Right lobe of liver (tissue), 6 donors: ENCODE results near the gene CAP2. TPM values are rescaled to one million over a fixed set of nuclear protein-coding genes. Genes with fewer than 3 reads are reported as not detected.

Source experiments
- ATAC-seq, 4 donors: fragments of 200-7000 bp; cut with Tn5 transposase; one replicate each; pipeline ENCODE4 v1.9.1; 2020; ENCODE audit warnings: mild to moderate bottlenecking in 4 of 4, moderate library complexity in 4 of 4
- DNase-seq, 3 donors: peaks; one replicate each; pipeline ENCODE4 v3.0.0-alpha.2; 2020
- H3K27ac ChIP-seq, 3 donors: fragments of 200-600 bp; one replicate each; pipeline ENCODE4 v1.8.0; 2022
- H3K27me3 ChIP-seq, 2 donors: fragments of 200-600 bp; one replicate each; pipeline ENCODE4 v1.8.0; 2022
- H3K36me3 ChIP-seq, 4 donors: fragments of 200-600 bp; sonication (generic) in 1 of 4; one replicate each; pipeline versions ENCODE4 v1.5.1 to v1.8.0; 2017 to 2022; ENCODE audit warnings: control low read depth in 1 of 4
- H3K4me1 ChIP-seq, 4 donors: fragments of 200-600 bp; sonication (generic) in 1 of 4; one replicate each; pipeline versions ENCODE4 v1.5.1 to v1.8.0; 2017 to 2022; ENCODE audit warnings: control low read depth in 1 of 4
- H3K4me3 ChIP-seq, 3 donors: fragments of 200-600 bp; one replicate each; pipeline ENCODE4 v1.8.0; 2022
- H3K9me3 ChIP-seq, 4 donors: fragments of 200-600 bp; sonication (generic) in 1 of 4; one replicate each; pipeline versions ENCODE4 v1.5.1 to v1.8.0; 2017 to 2022; ENCODE audit warnings: control low read depth in 1 of 4
- POLR2A ChIP-seq: fragments of 450-650 bp; IDR thresholded peaks from one replicate; pipeline ENCODE4 v1.6.1; 2017; ENCODE audit warnings: antibody characterized with exemption, mild to moderate bottlenecking
- WGBS: methylation state at CpG from one replicate; pipeline ENCODE4 v1.1.6; 2018; ENCODE audit warnings: low coverage, low lambda C conversion rate; ENCODE audit not compliant: insufficient coverage; ENCODE audit errors: missing lambda C conversion rate; 5-methylcytosine and 5-hydroxymethylcytosine counted together
- intact Hi-C, 2 donors: fragments of 100-400 bp; cut with DNase I; formaldehyde crosslinking; loops; one replicate each; pipeline versions ENCODE4 v1.11.2 to v1.14.1; 2022
- total RNA-seq, 6 experiments: library from RNA; depleted of rRNA in 2 of 6; stranded (reverse); fragments of >200 nt in 2 of 6; fragmentation: NEBNext Ultra II Directional in 3 of 6; extraction: Animal tissue kit (Norgen Biotek cat#: 25700) in 3 of 6; gene quantifications; one replicate each; pipeline versions ENCODE4 v1.1.0 to v1.2.4, GENCODE V29; 2016 to 2023
- TF ChIP-seq, protein P1 (sequence below), 4 donors: fragments of 200-600 bp in 3 of 4; fragments of 450-650 bp in 1 of 4; IDR thresholded peaks; one replicate each; pipeline versions ENCODE4 v1.5.1 to v1.8.0; 2016 to 2022; ENCODE audit warnings: antibody characterized with exemption in 4 of 4, mild to moderate bottlenecking in 2 of 4
- donor health status: DM: no; HTN: yes; CAD: no.
- donor health status: DM: no; HTN: no; CAD: no.
- donor health status: DM: no; HTN: no; CAD: no.
- donor health status: DM: no; HTN: yes; CAD: no.
- donor health status: DM: no; HTN: yes; CAD: no.

The CAP2 gene
- total RNA-seq, 6 experiments from 2014 or later, result 2.1 to 7.4 (median 6.1) TPM

DNA sequence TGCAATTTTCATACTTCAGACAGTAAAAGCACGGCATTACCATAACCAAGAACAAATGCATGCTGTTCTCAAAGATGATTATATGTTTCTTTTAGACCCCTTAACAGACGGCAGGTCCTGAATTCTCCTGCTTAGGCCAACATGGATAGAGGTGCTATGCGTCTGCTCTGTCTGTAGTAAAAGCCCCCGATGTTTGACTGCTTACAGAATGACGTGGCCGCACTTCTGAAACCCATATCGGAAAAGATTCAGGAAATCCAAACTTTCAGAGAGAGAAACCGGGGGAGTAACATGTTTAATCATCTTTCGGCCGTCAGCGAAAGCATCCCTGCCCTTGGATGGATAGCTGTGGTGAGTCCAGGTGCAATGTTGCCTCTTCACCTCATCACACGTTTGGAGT is 113.6 kb downstream of the CAP2 start:
- 90% methylated on average over 11 of the region's 12 CpGs for whole genome bisulfite sequencing
- Histone ChIP-seq H3K4me3 (no peak overlapping the region), H3K4me1 (peaks cover 0 to 7% (median 2%) of the 10 kb centered on the region in 4 donors), H3K27me3 (no peaks in the 10 kb centered on the region), H3K9me3 (no peaks in the 10 kb centered on the region), H3K36me3 (no peaks in the 10 kb centered on the region), H3K27ac (no peak overlapping the region)
- TF ChIP-seq, protein P1, sequence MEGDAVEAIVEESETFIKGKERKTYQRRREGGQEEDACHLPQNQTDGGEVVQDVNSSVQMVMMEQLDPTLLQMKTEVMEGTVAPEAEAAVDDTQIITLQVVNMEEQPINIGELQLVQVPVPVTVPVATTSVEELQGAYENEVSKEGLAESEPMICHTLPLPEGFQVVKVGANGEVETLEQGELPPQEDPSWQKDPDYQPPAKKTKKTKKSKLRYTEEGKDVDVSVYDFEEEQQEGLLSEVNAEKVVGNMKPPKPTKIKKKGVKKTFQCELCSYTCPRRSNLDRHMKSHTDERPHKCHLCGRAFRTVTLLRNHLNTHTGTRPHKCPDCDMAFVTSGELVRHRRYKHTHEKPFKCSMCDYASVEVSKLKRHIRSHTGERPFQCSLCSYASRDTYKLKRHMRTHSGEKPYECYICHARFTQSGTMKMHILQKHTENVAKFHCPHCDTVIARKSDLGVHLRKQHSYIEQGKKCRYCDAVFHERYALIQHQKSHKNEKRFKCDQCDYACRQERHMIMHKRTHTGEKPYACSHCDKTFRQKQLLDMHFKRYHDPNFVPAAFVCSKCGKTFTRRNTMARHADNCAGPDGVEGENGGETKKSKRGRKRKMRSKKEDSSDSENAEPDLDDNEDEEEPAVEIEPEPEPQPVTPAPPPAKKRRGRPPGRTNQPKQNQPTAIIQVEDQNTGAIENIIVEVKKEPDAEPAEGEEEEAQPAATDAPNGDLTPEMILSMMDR (IDR thresholded peaks at IDR 0.05), result no peak
- no peak for TF ChIP-seq POLR2A
- intact Hi-C loops, result no loop called here
- ATAC-seq (no peak), DNase-seq (no peak)

DNA sequence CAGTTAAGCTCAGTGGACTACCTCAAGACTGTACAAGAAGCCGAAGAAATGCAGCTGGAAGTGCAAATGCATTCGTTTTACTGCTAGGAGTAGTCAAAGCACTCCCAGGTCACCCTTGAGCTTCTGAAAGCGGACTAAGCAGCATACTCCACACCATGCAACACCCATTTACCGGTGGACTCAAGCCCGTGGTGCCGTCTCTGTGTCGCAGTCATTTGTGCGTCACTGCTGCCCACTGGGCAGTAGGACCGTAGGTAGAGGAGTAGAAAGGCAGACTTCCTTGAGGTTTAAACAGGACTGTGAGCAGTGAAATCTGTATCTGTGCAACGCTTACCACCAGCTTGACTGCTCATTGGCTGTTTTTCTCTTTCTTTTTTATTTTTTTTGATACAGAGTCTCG is 117.7 kb downstream of the CAP2 start:
- 93% methylated on average over 6 of the region's 11 CpGs for WGBS
- no peaks in the 10 kb centered on the region for H3K4me1 ChIP-seq
- TF ChIP-seq POLR2A, result no peak
- TF ChIP-seq, protein P1 (IDR thresholded peaks at IDR 0.05), result no peak
- no peak overlapping the region for H3K27ac ChIP-seq
- H3K9me3 ChIP-seq, result no peaks in the 10 kb centered on the region
- H3K27me3 ChIP-seq, result no peaks in the 10 kb centered on the region
- no peak for ATAC-seq
- no peaks in the 10 kb centered on the region for H3K36me3 ChIP-seq
- no peak for DNase-seq
- H3K4me3 ChIP-seq, result no peak overlapping the region
- intact Hi-C loops, result no loop called here

DNA sequence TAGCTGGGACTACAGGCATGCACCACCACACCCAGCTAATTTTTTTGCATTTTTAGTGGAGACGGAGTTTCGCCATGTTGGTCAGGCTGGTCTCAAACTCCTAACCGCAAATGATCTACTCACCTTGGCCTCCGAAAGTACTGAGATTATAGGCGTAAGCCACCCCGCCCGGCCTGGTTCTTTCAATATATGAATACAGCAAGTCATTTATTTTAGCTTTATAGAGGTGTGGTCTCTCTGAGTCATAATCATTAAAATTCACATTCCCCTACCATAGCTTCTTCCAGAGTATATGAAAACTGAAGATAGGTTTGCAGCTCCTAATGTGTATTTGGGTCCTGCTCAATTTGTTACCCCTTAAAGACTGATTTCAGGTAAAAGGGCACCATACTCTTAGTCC is 118.2 kb downstream of the CAP2 start:
- no peak for ATAC-seq
- no peaks in the 10 kb centered on the region for H3K9me3 ChIP-seq
- H3K27ac ChIP-seq, result no peak overlapping the region
- WGBS, result 93% methylated on average over 5 of the region's 7 CpGs
- intact Hi-C loops, result no loop called here
- no peak overlapping the region for H3K4me3 ChIP-seq
- H3K27me3 ChIP-seq, result no peaks in the 10 kb centered on the region
- no peak for DNase-seq
- TF ChIP-seq, protein P1 (IDR thresholded peaks at IDR 0.05), result no peak
- TF ChIP-seq POLR2A, result no peak
- no peaks in the 10 kb centered on the region for H3K36me3 ChIP-seq
- H3K4me1 ChIP-seq, result no peaks in the 10 kb centered on the region

DNA sequence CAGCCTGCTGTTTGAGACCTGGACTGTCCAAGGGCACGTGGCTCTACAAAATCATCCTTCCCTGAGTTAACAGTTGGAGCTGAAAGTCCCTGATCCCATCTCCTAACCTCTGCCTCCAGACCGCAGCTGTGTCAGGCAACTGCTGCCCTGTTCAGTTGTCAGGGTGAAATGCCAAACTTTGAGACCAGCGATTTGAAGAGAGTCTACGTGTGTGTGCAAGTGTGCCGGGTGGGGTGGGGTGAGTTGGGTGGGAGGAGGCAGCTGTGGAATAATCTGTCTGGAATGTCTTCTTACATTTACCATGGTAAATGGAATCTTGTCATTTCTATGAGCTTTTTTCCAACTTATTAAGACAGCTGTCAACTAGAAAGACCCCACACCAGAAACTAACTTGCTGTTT is 125.7 kb downstream of the CAP2 start:
- H3K4me3 ChIP-seq, result no peak overlapping the region
- no peaks in the 10 kb centered on the region for H3K36me3 ChIP-seq
- intact Hi-C loops, result no loop called here
- TF ChIP-seq, protein P1 (IDR thresholded peaks at IDR 0.05), result no peak
- no peak for TF ChIP-seq POLR2A
- no peak overlapping the region for H3K27ac ChIP-seq
- H3K27me3 ChIP-seq, result no peaks in the 10 kb centered on the region
- no peaks in the 10 kb centered on the region for H3K4me1 ChIP-seq
- ATAC-seq, result no peak
- no peak for DNase-seq
- H3K9me3 ChIP-seq, result no peaks in the 10 kb centered on the region
- WGBS, result 80% methylated on average over 5 of the region's 5 CpGs

DNA sequence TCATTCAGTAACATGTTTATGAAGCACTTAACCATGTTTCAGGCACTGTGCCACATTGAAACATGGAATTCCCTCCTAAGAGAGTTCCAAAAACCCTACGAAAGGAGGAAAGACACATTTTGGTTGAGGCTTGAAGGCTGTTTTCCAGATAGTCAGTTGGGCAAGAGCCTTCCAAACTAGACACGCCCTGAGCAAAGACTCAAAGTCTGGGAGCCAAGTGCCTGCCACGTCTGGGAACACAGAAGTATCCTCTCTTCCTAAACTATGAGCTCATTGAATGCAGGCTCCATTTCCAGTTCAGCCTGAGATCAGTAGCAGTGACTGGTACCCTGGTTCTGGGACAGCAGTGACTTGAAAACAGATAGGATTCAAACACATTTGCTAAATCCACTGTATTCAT is 132.2 kb downstream of the CAP2 start:
- Histone ChIP-seq H3K27me3 (no peaks in the 10 kb centered on the region), H3K27ac (no peak overlapping the region), H3K9me3 (no peaks in the 10 kb centered on the region), H3K4me1 (no peaks in the 10 kb centered on the region), H3K4me3 (no peak overlapping the region), H3K36me3 (no peaks in the 10 kb centered on the region)
- DNase-seq, result no peak
- no peak for ATAC-seq
- TF ChIP-seq, protein P1 (IDR thresholded peaks at IDR 0.05), result no peak
- no peak for TF ChIP-seq POLR2A
- intact Hi-C loops, result no loop called here
- WGBS, result 84% methylated on average over 3 of the region's 3 CpGs
